GM12878 (cell line): Measurements from ENCODE around the gene NSDHL. TPM values are rescaled to one million over a fixed set of nuclear protein-coding genes. Genes with fewer than 3 reads are reported as not detected.

Source experiments
- ATAC-seq: fragments of 200-7000 bp; cut with Tn5 transposase; 3 replicates; pipeline ENCODE4 v1.9.1; 2020; ENCODE audit warnings: mild to moderate bottlenecking, moderate library complexity
- BruUV-seq: library from RNA; stranded (reverse); fragments of 400-500 nt; replicated peaks from 2 replicates; lab custom pipeline; 2021; lab: Mats Ljungman, UMichigan
- CTCF ChIA-PET: fragments of 300-600 bp; sonication (Branson Sonifier 250); formaldehyde crosslinking; extraction: SDS; loops from one replicate; lab custom pipeline; 2021; ENCODE audit warnings: inconsistent platforms; lab: Yijun Ruan, JAX
- POLR2A ChIA-PET: fragments of 350-600 bp; formaldehyde crosslinking; extraction: SDS; loops from one replicate; lab custom pipeline; 2021; ENCODE audit warnings: inconsistent platforms; lab: Charles Lee
- RAD21 ChIA-PET: fragments of 300-600 bp; sonication (Branson Sonifier 250); formaldehyde crosslinking; loops from one replicate; lab custom pipeline; 2023; ENCODE audit warnings: antibody characterized with exemption; ENCODE audit not compliant: unreplicated experiment; lab: Charles Lee
- SMC1A ChIA-PET: fragments of 300-600 bp; sonication (Branson Sonifier 250); formaldehyde crosslinking; loops from one replicate; lab custom pipeline; 2023; ENCODE audit not compliant: unreplicated experiment, uncharacterized antibody; lab: Charles Lee
- DNase-seq: peaks from one replicate; pipeline ENCODE4 v3.0.0-alpha.2; 2011; ENCODE audit warnings: low read depth, low spot score
- FAIRE-seq: peaks from 3 replicates; lab custom pipeline; 2011; peaks lifted over from hg19 to GRCh38; lab: Jason Lieb, UNC
- H2AFZ ChIP-seq: 2 replicates; pipeline ENCODE4 v1.6.0; 2011; ENCODE audit warnings: low read depth, low read length, control low read depth; ENCODE audit not compliant: control insufficient read depth
- H3K27ac ChIP-seq: 2 replicates; pipeline ENCODE4 v1.5.1; 2011; ENCODE audit warnings: control low read depth; ENCODE audit not compliant: control insufficient read depth, insufficient read depth
- H3K27me3 ChIP-seq, 2 experiments: replicated peaks in 1 of 2; 2 replicates each; pipeline versions ENCODE4 v1.6.0 to v1.6.1; 2011; ENCODE audit warnings: low read length in 1 of 2; ENCODE audit not compliant: control insufficient read depth in 2 of 2, insufficient read depth in 2 of 2
- H3K36me3 ChIP-seq, 2 experiments: 2 replicates each; pipeline ENCODE4 v1.5.1; 2011; ENCODE audit warnings: low read length in 1 of 2; ENCODE audit not compliant: control insufficient read depth in 2 of 2, insufficient read depth in 2 of 2
- H3K4me1 ChIP-seq: 2 replicates; pipeline ENCODE4 v1.6.1; 2011; ENCODE audit warnings: mild to moderate bottlenecking, low read length, moderate library complexity, mixed read lengths; ENCODE audit not compliant: control insufficient read depth, insufficient read depth
- H3K4me2 ChIP-seq: 2 replicates; pipeline ENCODE4 v1.6.0; 2011; ENCODE audit warnings: control low read depth; ENCODE audit not compliant: control insufficient read depth, insufficient read depth
- H3K4me3 ChIP-seq: fragments of 200-600 bp; sonication (generic); 2 replicates; pipeline ENCODE4 v1.5.1; 2016
- H3K79me2 ChIP-seq: 2 replicates; pipeline ENCODE4 v1.6.0; 2011; ENCODE audit warnings: low read length; ENCODE audit not compliant: control insufficient read depth, insufficient read depth
- H3K9ac ChIP-seq: 2 replicates; pipeline ENCODE4 v1.8.0; 2011; ENCODE audit warnings: low read length, control low read depth, mixed read lengths; ENCODE audit not compliant: control insufficient read depth, insufficient read depth
- H3K9me3 ChIP-seq: replicated peaks from 3 replicates; pipeline ENCODE4 v1.5.1; 2011; ENCODE audit warnings: mild to moderate bottlenecking, low read length; ENCODE audit not compliant: control insufficient read depth, insufficient read depth
- H4K20me1 ChIP-seq: 2 replicates; pipeline ENCODE4 v1.6.0; 2011; ENCODE audit not compliant: control insufficient read depth, insufficient read depth
- BCLAF1 ChIP-seq: fragments of 450-650 bp; IDR thresholded peaks from 2 replicates; pipeline ENCODE4 v1.6.1; 2017; ENCODE audit warnings: antibody characterized with exemption, mild to moderate bottlenecking, moderate library complexity
- CHD1 ChIP-seq: IDR thresholded peaks from 2 replicates; pipeline ENCODE4 v1.6.1; 2012; ENCODE audit warnings: low read depth, low read length, improper control_type of control experiment
- CREB1 ChIP-seq: IDR thresholded peaks from 2 replicates; pipeline ENCODE4 v1.6.1; 2012; ENCODE audit warnings: low read depth, mild to moderate bottlenecking, inconsistent platforms
- CREM ChIP-seq: IDR thresholded peaks from 2 replicates; pipeline ENCODE4 v1.6.1; 2014; ENCODE audit warnings: antibody characterized with exemption, low read depth
- IKZF2 ChIP-seq, 2 experiments: fragments of 450-650 bp; IDR thresholded peaks; 2 replicates each; pipeline ENCODE4 v1.6.1; 2017; ENCODE audit warnings: mild to moderate bottlenecking in 2 of 2, moderate library complexity in 2 of 2
- MTA2 ChIP-seq: fragments of 450-650 bp; IDR thresholded peaks from 2 replicates; pipeline ENCODE4 v1.6.1; 2016; ENCODE audit warnings: low read depth, mild to moderate bottlenecking, moderate library complexity
- MTA3 ChIP-seq: IDR thresholded peaks from 2 replicates; pipeline ENCODE4 v1.6.1; 2012; ENCODE audit warnings: low read length, inconsistent platforms, borderline replicate concordance
- NFYA ChIP-seq: IDR thresholded peaks from 2 replicates; pipeline ENCODE4 v1.6.1; 2011; ENCODE audit warnings: low read depth, mild to moderate bottlenecking, low read length, improper control_type of control experiment, borderline replicate concordance
- NR2F1 ChIP-seq: fragments of 450-650 bp; conservative IDR thresholded peaks from 2 replicates; pipeline ENCODE4 v1.6.1; 2017; ENCODE audit warnings: mild to moderate bottlenecking
- PML ChIP-seq: IDR thresholded peaks from 2 replicates; pipeline ENCODE4 v1.6.1; 2012; ENCODE audit warnings: low read length, inconsistent platforms
- RB1 ChIP-seq: fragments of 450-650 bp; formaldehyde crosslinking; IDR thresholded peaks from 2 replicates; pipeline ENCODE4 v1.6.1; 2017; ENCODE audit warnings: mild to moderate bottlenecking, borderline replicate concordance
- TCF7 ChIP-seq: IDR thresholded peaks from 2 replicates; pipeline ENCODE4 v1.6.1; 2014; ENCODE audit warnings: antibody characterized with exemption, borderline replicate concordance
- ZBTB4 ChIP-seq: fragments of 450-650 bp; formaldehyde crosslinking; IDR thresholded peaks from 2 replicates; pipeline ENCODE4 v1.4.0; 2022; ENCODE audit warnings: mild to moderate bottlenecking, moderate library complexity
- ZZZ3 ChIP-seq: IDR thresholded peaks from 2 replicates; pipeline ENCODE4 v1.6.1; 2011; ENCODE audit warnings: low read depth; ENCODE audit not compliant: control insufficient read depth, insufficient read length
- whole genome bisulfite sequencing: methylation state at CpG from one replicate; pipeline ENCODE4 v1.1.6; 2016; ENCODE audit warnings: low lambda C conversion rate; ENCODE audit not compliant: insufficient replicate concordance, insufficient coverage; ENCODE audit errors: missing lambda C conversion rate; 5-methylcytosine and 5-hydroxymethylcytosine counted together
- in situ Hi-C: fragments of 300-500 bp; cut with MboI; formaldehyde crosslinking; loops from 9 replicates; pipeline ENCODE4 v1.14.3; 2018; ENCODE audit warnings: mixed read lengths
- intact Hi-C: fragments of 100-400 bp; cut with micrococcal nuclease; formaldehyde crosslinking; loops from one replicate; pipeline ENCODE4 v1.14.2; 2022; ENCODE audit not compliant: unreplicated experiment
- polyA plus RNA-seq, 11 experiments: library from polyadenylated mRNA; depleted of rRNA in 4 of 11; unstranded in 6 of 11; stranded (reverse) in 5 of 11; fragments of >200 nt; fragmentation: Nextera tagmentation in 4 of 11; fragmentation: Illumina TruSeq in 1 of 11; extraction: Ambion mirVana in 4 of 11; extraction: Trizol in 1 of 11; gene quantifications; 1 replicate in 1 of 11; 2 replicates in 10 of 11; pipeline versions ENCODE4 v1.2.1 to v1.2.3, GENCODE V29; 2011 to 2016; ENCODE audit warnings: inconsistent platforms in 2 of 11, missing spikeins in 2 of 11, low read depth in 1 of 11
- total RNA-seq, 4 experiments: library from RNA; depleted of rRNA in 3 of 4; stranded (reverse); fragments of >200 nt in 3 of 4; fragmentation: Illumina TruSeq in 1 of 4; extraction: Trizol in 1 of 4; gene quantifications; 2 replicates each; pipeline versions ENCODE4 v1.2.1 to v1.2.3, GENCODE V29; 2013 to 2021
- TF ChIP-seq, protein P1 (sequence below): fragments of 450-650 bp; IDR thresholded peaks from 2 replicates; pipeline ENCODE4 v1.6.1; 2016; ENCODE audit warnings: mild to moderate bottlenecking

NSDHL gene
- total and polyA plus RNA-seq, 10 of the 15 experiments (the other 5 are each of a cell fraction or from before 2014, with no cell fraction given) = 16.9 to 37.1 (median 26.9) TPM

GRCh38 chrX:152810403-152810802, 20.5 kb upstream of the NSDHL start:
- ChIA-PET CTCF (interaction anchor here (0.9 to 1.4 kb wide), 2 partner anchors 11 to 1063 kb away, joined by 3 to 5 read pairs; no protein-coding TSS in a partner anchor), SMC1A (no interaction called here), RAD21 (no interaction called here), POLR2A (no interaction called here)
- no peaks in the 10 kb centered on the region for H4K20me1 ChIP-seq
- H3K9me3 ChIP-seq = no peaks in the 10 kb centered on the region
- no peaks in the 10 kb centered on the region for H3K79me2 ChIP-seq
- no peak overlapping the region for H3K9ac ChIP-seq
- DNase-seq (no peak), ATAC-seq (no peak), FAIRE-seq (no peak)
- in situ Hi-C loops = loop anchor here (25.0 kb wide), 1 partner anchor 173 kb away; the partner anchor contains the start of gene GABRQ
- H3K4me1 ChIP-seq = no peaks in the 10 kb centered on the region
- H3K4me2 ChIP-seq = no peak overlapping the region
- no peaks in the 10 kb centered on the region for H3K27me3 ChIP-seq
- intact Hi-C loops = no loop called here
- H3K36me3 ChIP-seq = no peaks in the 10 kb centered on the region
- no peak overlapping the region for H2AFZ ChIP-seq
- H3K4me3 ChIP-seq = no peak overlapping the region
- BruUV-seq = no TSS peak
- H3K27ac ChIP-seq = no peak overlapping the region
- 28% methylated on average over 4 of the region's 4 CpGs for WGBS
- TF ChIP-seq CHD1 = no peak
- no peak for TF ChIP-seq RB1
- no peak for TF ChIP-seq CREM
- no peak for TF ChIP-seq NFYA
- TF ChIP-seq TCF7 = no peak
- TF ChIP-seq MTA2 = no peak
- TF ChIP-seq NR2F1 = no peak
- TF ChIP-seq MTA3 = no peak
- TF ChIP-seq BCLAF1 = no peak
- TF ChIP-seq, protein P1, sequence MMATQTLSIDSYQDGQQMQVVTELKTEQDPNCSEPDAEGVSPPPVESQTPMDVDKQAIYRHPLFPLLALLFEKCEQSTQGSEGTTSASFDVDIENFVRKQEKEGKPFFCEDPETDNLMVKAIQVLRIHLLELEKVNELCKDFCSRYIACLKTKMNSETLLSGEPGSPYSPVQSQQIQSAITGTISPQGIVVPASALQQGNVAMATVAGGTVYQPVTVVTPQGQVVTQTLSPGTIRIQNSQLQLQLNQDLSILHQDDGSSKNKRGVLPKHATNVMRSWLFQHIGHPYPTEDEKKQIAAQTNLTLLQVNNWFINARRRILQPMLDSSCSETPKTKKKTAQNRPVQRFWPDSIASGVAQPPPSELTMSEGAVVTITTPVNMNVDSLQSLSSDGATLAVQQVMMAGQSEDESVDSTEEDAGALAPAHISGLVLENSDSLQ = no peak
- TF ChIP-seq PML = no peak
- TF ChIP-seq ZZZ3 = no peak
- no peak for TF ChIP-seq CREB1
- no peak for TF ChIP-seq ZBTB4
- no peak for TF ChIP-seq IKZF2 (IDR thresholded peaks at IDR 0.05)
